H9 (cell line): ENCODE results near the gene OPALIN. TPM values are rescaled to one million over a fixed set of nuclear protein-coding genes. Genes with fewer than 3 reads are reported as not detected.

Experiments used
- DNase-seq: peaks from one replicate; pipeline ENCODE4 v3.0.0-alpha.2; 2017
- H2AFZ ChIP-seq: one replicate; pipeline ENCODE4 v1.6.1; 2013; ENCODE audit warnings: mild to moderate bottlenecking, low read length, control low read depth, moderate library complexity
- H2AK5ac ChIP-seq: 2 replicates; pipeline ENCODE4 v1.6.1; 2013; ENCODE audit warnings: low read length, control low read depth, mixed read lengths; ENCODE audit not compliant: insufficient read length
- H2BK120ac ChIP-seq: one replicate; pipeline ENCODE4 v1.6.1; 2013; ENCODE audit warnings: low read depth, mild to moderate bottlenecking, low read length, control low read depth, inconsistent platforms; ENCODE audit not compliant: poor library complexity, severe bottlenecking
- H2BK12ac ChIP-seq: 2 replicates; pipeline ENCODE4 v1.6.1; 2013; ENCODE audit warnings: low read length, control low read depth, mixed read lengths, low read depth; ENCODE audit not compliant: insufficient read length
- H2BK15ac ChIP-seq: 2 replicates; pipeline ENCODE4 v1.6.1; 2013; ENCODE audit warnings: low read depth, low read length, control low read depth
- H2BK20ac ChIP-seq: one replicate; pipeline ENCODE4 v1.6.1; 2013; ENCODE audit warnings: low read depth, mild to moderate bottlenecking, low read length, control low read depth, inconsistent platforms; ENCODE audit not compliant: poor library complexity, severe bottlenecking
- H2BK5ac ChIP-seq: 2 replicates; pipeline ENCODE4 v1.6.1; 2013; ENCODE audit warnings: low read length, control low read depth, mixed read lengths; ENCODE audit not compliant: insufficient read length
- H3K14ac ChIP-seq: 2 replicates; pipeline ENCODE4 v1.6.1; 2013; ENCODE audit warnings: low read length, control low read depth; ENCODE audit not compliant: insufficient read depth
- H3K18ac ChIP-seq: 2 replicates; pipeline ENCODE4 v1.6.1; 2013; ENCODE audit warnings: low read depth, mild to moderate bottlenecking, mixed read lengths, low read length, control low read depth; ENCODE audit not compliant: insufficient read length
- H3K23ac ChIP-seq: 2 replicates; pipeline ENCODE4 v1.6.1; 2013; ENCODE audit warnings: low read length, control low read depth, mixed read lengths, low read depth; ENCODE audit not compliant: insufficient read length
- H3K23me2 ChIP-seq: 2 replicates; pipeline ENCODE4 v1.6.1; 2013; ENCODE audit warnings: low read depth, mild to moderate bottlenecking, mixed read lengths, low read length, control low read depth; ENCODE audit not compliant: insufficient read length, poor library complexity, severe bottlenecking
- H3K27ac ChIP-seq: 2 replicates; pipeline ENCODE4 v1.5.1; 2013; ENCODE audit warnings: low read length, control low read depth, mixed read lengths, low read depth; ENCODE audit not compliant: insufficient read length
- H3K27me3 ChIP-seq: 2 replicates; pipeline ENCODE4 v1.6.1; 2013; ENCODE audit warnings: low read length, control low read depth, inconsistent platforms; ENCODE audit not compliant: insufficient read depth
- H3K4ac ChIP-seq: 2 replicates; pipeline ENCODE4 v1.6.1; 2013; ENCODE audit warnings: low read depth, mild to moderate bottlenecking, control low read depth, inconsistent platforms, low read length, moderate library complexity
- H3K4me1 ChIP-seq: 2 replicates; pipeline ENCODE4 v1.6.1; 2013; ENCODE audit warnings: low read length, control low read depth, inconsistent platforms; ENCODE audit not compliant: insufficient read depth
- H3K4me2 ChIP-seq: 2 replicates; pipeline ENCODE4 v1.6.1; 2013; ENCODE audit warnings: low read length, control low read depth, mixed read lengths; ENCODE audit not compliant: insufficient read length, insufficient read depth
- H3K56ac ChIP-seq: 2 replicates; pipeline ENCODE4 v1.6.1; 2013; ENCODE audit warnings: low read depth, mild to moderate bottlenecking, mixed read lengths, low read length, control low read depth; ENCODE audit not compliant: insufficient read length
- H3K79me1 ChIP-seq: 2 replicates; pipeline ENCODE4 v1.6.1; 2013; ENCODE audit warnings: low read depth, mild to moderate bottlenecking, moderate library complexity, low read length, control low read depth, inconsistent platforms; ENCODE audit not compliant: insufficient read depth, poor library complexity, severe bottlenecking
- H3K79me2 ChIP-seq: 2 replicates; pipeline ENCODE4 v1.6.1; 2013; ENCODE audit warnings: low read length, control low read depth, inconsistent platforms; ENCODE audit not compliant: insufficient read depth
- H3K9ac ChIP-seq: 2 replicates; pipeline ENCODE4 v1.6.1; 2013; ENCODE audit warnings: low read length, control low read depth, mixed read lengths; ENCODE audit not compliant: insufficient read length; ENCODE audit errors: extremely low read depth
- H3K9me3 ChIP-seq: one replicate; pipeline ENCODE4 v1.6.1; 2013; ENCODE audit warnings: low read depth, low read length, inconsistent platforms; ENCODE audit not compliant: control insufficient read depth
- H3T11ph ChIP-seq: one replicate; pipeline ENCODE4 v1.6.1; 2013; ENCODE audit warnings: mild to moderate bottlenecking, low read length, control low read depth, inconsistent platforms
- H4K20me1 ChIP-seq: one replicate; pipeline ENCODE4 v1.6.1; 2013; ENCODE audit not compliant: control insufficient read depth, insufficient read length, insufficient read depth
- H4K5ac ChIP-seq: 2 replicates; pipeline ENCODE4 v1.6.1; 2013; ENCODE audit warnings: low read depth, mild to moderate bottlenecking, mixed read lengths, low read length, control low read depth; ENCODE audit not compliant: insufficient read length
- H4K8ac ChIP-seq: replicated peaks from 2 replicates; pipeline ENCODE4 v1.6.1; 2013; ENCODE audit warnings: low read length, control low read depth, mixed read lengths, low read depth; ENCODE audit not compliant: insufficient read length
- H4K91ac ChIP-seq: 2 replicates; pipeline ENCODE4 v1.6.1; 2013; ENCODE audit warnings: low read depth, mild to moderate bottlenecking, moderate library complexity, mixed read lengths, low read length, control low read depth; ENCODE audit not compliant: insufficient read length
- H3K27ac Mint-ChIP-seq, 3 experiments: 2 replicates in 2 of 3; 3 replicates in 1 of 3; pipeline ENCODE4 v1.8.0; 2020 to 2021; ENCODE audit warnings: mixed read lengths in 3 of 3, mild to moderate bottlenecking in 1 of 3, moderate library complexity in 1 of 3
- H3K27me3 Mint-ChIP-seq: 2 replicates; pipeline ENCODE4 v1.8.0; 2021; ENCODE audit warnings: low read depth, mild to moderate bottlenecking, moderate library complexity, mixed read lengths
- H3K36me3 Mint-ChIP-seq, 3 experiments: 2 replicates in 2 of 3; 3 replicates in 1 of 3; pipeline ENCODE4 v1.8.0; 2020 to 2021; ENCODE audit warnings: low read depth in 3 of 3, mixed read lengths in 3 of 3; ENCODE audit not compliant: insufficient read depth in 1 of 3
- H3K4me1 Mint-ChIP-seq, 2 experiments: 2 replicates each; pipeline ENCODE4 v1.8.0; 2020; ENCODE audit warnings: mixed read lengths in 2 of 2
- H3K4me3 Mint-ChIP-seq, 2 experiments: 2 replicates in 1 of 2; 3 replicates in 1 of 2; pipeline ENCODE4 v1.8.0; 2020 to 2021; ENCODE audit warnings: mild to moderate bottlenecking in 2 of 2, mixed read lengths in 2 of 2, moderate library complexity in 1 of 2
- H3K9me3 Mint-ChIP-seq, 2 experiments: 2 replicates in 1 of 2; 3 replicates in 1 of 2; pipeline ENCODE4 v1.8.0; 2020; ENCODE audit warnings: mild to moderate bottlenecking in 2 of 2, mixed read lengths in 2 of 2, moderate library complexity in 1 of 2
- WGBS: extraction: QIAGEN DNeasy Blood & Tissue Kit; methylation state at CpG from one replicate; pipeline ENCODE4 v1.1.7; 2013; ENCODE audit warnings: missing lambda C conversion rate, low lambda C conversion rate, mixed read lengths; ENCODE audit not compliant: insufficient read length; ENCODE audit errors: extremely low coverage; 5-methylcytosine and 5-hydroxymethylcytosine counted together
- total RNA-seq: library from RNA; stranded (reverse); gene quantifications from 2 replicates; pipeline ENCODE4 v1.2.1, GENCODE V29; 2021
- TF ChIP-seq, protein P1 (sequence below): fragments of 200-600 bp; sonication (generic); conservative IDR thresholded peaks from 3 replicates; pipeline ENCODE4 v1.8.0; 2021; ENCODE audit warnings: antibody characterized with exemption, mild to moderate bottlenecking

Gene OPALIN
- total RNA-seq, 1 experiment from 2014 or later: not detected

DNA sequence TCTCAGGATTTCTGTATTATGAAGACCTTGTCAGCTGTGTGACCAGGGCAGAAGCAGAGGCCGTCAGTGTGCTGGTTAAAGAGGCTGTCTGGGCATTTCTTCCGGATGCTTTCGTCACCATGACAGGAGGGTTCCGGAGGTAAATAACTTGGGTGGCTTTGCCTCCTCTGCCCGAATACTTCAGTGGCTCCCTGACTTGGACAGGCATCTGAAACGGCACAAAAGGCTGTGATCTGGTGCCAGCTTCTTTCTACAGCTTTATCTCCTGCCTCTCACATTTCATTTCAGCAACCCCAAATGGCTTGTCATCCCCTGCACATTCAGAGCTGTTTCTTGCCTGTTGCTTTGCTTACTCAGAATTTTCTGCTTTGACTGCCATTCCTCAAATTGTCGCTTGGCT, 31.3 kb downstream of the OPALIN start:
- no peak overlapping the region for H2AK5ac ChIP-seq
- no peak overlapping the region for H2BK20ac ChIP-seq
- no peak for DNase-seq
- no peaks in the 10 kb centered on the region for H3K79me1 ChIP-seq
- no peak overlapping the region for H2BK5ac ChIP-seq
- H2BK120ac ChIP-seq: no peak overlapping the region
- Mint-ChIP-seq H3K4me3 (no peak overlapping the region), H3K36me3 (no peaks in the 10 kb centered on the region), H3K27ac (no peak overlapping the region), H3K27me3 (no peaks in the 10 kb centered on the region; the same call in none of the 2 replicates), H3K9me3 (no peaks in the 10 kb centered on the region), H3K4me1 (peaks cover 0 to 2% of the 10 kb centered on the region in 2 experiments; a peak in 1 of 4 replicates)
- no peak overlapping the region; the same call in 1 of the 2 replicates for H2BK15ac ChIP-seq
- WGBS: no CpG with 5 or more reads among the region's 7 CpGs
- H2BK12ac ChIP-seq: no peak overlapping the region
- H3K14ac ChIP-seq: no peak overlapping the region
- H4K20me1 ChIP-seq: no peaks in the 10 kb centered on the region
- no peak overlapping the region for H3K56ac ChIP-seq
- no peak overlapping the region for H3K23ac ChIP-seq
- H3K27ac ChIP-seq: no peak overlapping the region
- no peak overlapping the region for H4K8ac ChIP-seq
- no peak overlapping the region for H3K4me2 ChIP-seq
- no peak overlapping the region for H3T11ph ChIP-seq
- no peak overlapping the region for H4K5ac ChIP-seq
- no peak overlapping the region for H3K4ac ChIP-seq
- no peak overlapping the region for H3K9ac ChIP-seq
- H3K79me2 ChIP-seq: no peaks in the 10 kb centered on the region
- no peaks in the 10 kb centered on the region for H3K9me3 ChIP-seq
- no peaks in the 10 kb centered on the region for H3K4me1 ChIP-seq
- H3K18ac ChIP-seq: no peak overlapping the region
- TF ChIP-seq, protein P1, sequence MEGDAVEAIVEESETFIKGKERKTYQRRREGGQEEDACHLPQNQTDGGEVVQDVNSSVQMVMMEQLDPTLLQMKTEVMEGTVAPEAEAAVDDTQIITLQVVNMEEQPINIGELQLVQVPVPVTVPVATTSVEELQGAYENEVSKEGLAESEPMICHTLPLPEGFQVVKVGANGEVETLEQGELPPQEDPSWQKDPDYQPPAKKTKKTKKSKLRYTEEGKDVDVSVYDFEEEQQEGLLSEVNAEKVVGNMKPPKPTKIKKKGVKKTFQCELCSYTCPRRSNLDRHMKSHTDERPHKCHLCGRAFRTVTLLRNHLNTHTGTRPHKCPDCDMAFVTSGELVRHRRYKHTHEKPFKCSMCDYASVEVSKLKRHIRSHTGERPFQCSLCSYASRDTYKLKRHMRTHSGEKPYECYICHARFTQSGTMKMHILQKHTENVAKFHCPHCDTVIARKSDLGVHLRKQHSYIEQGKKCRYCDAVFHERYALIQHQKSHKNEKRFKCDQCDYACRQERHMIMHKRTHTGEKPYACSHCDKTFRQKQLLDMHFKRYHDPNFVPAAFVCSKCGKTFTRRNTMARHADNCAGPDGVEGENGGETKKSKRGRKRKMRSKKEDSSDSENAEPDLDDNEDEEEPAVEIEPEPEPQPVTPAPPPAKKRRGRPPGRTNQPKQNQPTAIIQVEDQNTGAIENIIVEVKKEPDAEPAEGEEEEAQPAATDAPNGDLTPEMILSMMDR: no peak
- H3K27me3 ChIP-seq: no peaks in the 10 kb centered on the region
- no peaks in the 10 kb centered on the region for H3K23me2 ChIP-seq
- H2AFZ ChIP-seq: no peak overlapping the region
- no peak overlapping the region for H4K91ac ChIP-seq
